Activated naive CD4-positive, alpha-beta T cell treated with anti-CD3 and anti-CD28 coated beads, Interleukin-2, amount 50 U/mL, for 16 hours (primary cell): Measurements from ENCODE around the gene GLMP.
A peak's percentile ranks its signal among the peaks of the same experiment; 100 is the strongest.

ENCODE experiments used
- DNase-seq: peaks from one replicate; pipeline ENCODE4 v3.0.0-alpha.2; 2020

The GLMP gene

DNA sequence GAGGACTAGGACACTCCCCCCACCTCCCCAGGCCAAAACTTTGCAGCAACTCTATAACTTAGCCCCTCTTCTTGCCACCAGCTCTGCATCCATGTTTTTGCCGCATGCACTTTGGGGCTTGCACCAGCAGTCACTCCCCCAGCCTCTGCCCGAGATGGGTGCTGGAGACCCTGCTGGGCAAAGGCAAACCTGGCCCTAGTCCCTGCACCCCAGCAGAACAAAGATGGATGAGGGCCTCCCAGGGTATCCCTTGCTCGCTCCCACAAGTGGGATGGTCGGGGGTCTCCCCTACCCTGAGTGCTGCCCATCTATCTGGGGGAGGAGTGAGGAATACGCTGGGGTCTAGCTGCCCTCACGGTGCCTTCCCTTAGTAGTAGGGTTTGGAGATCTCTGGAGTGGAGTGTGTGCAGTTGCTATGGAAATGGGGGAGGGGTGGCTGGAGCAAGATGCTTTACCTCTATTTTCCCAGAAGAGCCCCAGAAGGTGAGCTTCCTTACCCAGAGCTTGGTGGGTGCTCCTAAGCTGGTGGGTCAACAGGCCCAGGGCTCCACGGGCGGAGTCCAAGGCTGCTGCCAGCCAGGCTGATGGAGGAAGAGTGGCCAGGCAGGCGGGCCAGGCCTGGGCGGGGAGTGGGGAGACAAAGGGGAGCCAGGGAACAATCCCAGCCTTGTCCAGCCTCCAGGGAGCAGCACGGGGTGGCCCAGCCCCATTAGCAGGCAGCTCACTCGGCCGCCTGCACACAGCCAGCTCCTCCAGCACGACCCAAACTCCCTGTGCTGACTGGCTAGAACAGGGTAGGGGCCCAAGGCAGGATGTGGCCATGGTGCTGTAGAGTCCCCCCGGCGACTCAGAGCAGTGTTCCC lies 47.8 kb downstream of the GLMP start, which contains the start of gene PAQR6:
PAQR6 (minus strand) TSS at position 597 of the 863 bp plus-strand sequence. CDS start 1,325 bp downstream, outside the sequence.
- DNase-seq, result no peak

DNA sequence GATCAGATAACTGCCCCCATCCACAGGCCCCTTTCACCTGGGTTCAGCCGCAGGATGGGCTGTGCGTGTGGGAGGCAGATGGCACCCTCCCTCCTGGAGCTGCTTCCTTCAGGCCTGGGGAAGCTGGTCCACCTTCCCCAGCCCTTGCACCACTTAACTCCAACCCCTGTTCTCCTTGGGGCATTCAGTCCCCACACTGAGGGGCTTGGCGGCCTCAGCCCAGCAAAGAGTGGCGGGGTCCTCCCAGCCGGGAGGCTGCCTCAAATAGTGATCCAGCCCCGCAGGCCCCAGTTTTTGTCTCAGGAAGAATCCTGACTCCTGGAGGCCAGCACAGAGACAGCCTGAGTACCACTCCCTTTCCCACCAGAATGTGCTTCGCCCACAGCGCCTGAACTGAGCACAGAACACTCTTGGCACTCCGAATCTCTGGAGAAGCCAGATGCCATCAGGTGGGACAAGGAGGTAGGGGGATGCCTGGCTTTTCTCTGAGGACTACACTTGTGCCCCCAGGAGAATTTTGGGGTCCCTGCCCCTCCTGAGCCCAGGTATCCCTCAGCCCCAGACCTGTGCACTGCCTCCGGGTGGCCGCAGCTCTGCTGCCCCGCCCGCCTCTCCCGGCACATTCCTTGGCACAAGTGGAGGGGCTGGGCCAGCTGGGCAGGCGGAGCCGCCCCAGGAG lies 48.6 kb downstream of the GLMP start:
- DNase-seq, result no peak

GRCh38 chr1:156246241-156246780 lies 49.2 kb downstream of the GLMP start:
- DNase-seq, result no peak

DNA sequence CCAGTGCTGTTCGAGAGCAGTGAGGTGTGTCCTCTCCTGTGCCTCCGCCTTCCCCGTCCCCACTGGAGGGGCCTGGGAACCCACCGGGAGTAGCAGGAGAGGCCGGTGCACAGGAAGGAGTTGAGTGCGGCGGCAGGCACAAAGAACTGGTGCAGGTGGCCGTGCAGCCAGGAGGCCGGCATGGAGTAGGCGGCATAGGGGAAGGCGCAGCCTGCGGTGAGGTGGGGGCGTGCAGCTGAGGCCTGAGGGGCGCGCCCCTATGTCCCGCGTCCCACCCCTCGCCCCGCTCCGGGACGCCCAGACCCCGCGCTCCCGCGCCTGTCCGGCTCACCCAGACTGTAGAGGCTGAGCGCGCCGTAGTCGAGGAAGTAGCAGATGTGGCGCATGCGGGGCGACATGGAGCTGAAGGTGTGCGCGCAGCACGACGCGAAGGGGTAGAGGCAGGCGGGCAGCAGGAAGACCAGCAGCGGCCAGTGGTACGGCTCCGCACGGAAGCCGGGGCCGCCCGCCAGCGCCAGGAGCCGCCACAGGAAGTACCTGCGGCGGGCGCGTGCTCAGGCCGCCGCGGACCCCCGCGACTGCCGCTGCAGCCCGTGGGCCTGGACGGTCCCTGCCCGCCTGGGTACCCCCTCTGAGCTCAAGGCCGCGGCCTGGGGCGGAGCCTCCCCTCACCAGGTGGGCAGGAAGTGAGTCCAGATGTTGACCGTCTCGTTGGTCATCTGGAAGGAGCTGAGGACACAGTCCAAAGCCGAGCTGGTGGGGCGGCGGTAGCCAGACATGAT lies 49.8 kb downstream of the GLMP start:
- DNase-seq, result peak; percentile 44

DNA sequence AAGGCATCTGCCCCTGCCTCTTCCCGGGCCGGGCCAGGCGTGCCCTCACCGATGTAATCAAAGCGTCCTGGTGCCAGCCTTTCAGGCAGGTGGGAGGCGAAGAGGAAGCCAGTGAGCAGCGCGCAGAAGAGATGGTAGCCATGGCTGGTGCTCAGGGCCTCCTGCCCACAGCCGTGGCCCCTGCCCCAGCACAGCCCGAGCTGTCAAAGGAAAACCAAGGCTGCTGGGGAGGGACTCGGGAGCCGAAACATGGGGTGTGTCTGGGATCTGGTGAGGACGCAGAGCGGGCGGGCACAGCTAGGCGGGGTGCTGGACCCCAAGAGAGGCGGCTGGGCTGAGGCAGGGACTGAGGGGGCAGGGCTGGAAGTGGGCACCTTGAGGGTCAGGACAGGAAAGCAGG lies 50.8 kb downstream of the GLMP start:
- DNase-seq, result no peak

DNA sequence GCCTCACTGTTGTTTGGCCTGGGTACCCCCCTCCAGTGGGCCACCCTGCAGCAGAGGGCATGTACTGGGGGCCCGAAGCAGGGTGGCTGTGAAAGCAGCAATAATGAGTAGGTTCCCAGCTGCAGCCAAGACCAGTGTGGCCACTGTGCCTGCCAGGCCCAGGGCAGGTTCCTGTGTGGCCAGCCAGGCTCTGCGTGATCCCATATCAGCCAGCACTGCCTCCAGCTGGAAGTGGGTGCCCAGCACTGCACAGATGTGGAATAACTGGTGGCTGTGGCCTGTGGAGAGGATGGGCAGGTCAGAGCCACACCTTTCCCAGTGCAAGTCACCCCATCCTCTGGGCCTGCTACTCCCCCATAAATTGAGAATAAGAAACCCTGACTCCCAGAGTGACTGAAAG lies 51.4 kb downstream of the GLMP start:
- DNase-seq, result no peak

DNA sequence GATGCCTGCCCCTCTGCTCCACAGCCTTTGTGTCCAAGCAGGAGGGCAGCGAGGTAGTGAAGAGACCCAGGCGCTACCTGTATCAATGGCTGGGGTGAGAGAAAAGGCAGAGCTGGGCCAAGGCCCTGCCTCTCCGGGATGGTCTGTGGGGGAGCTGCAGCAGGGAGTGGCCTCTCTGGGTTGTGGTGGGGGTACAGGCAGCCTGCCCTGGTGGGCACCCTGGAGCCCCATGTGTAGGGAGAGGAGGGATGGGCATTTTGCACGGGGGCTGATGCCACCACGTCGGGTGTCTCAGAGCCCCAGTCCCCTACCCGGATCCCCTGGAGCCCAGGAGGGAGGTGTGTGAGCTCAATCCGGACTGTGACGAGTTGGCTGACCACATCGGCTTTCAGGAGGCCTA lies 52.7 kb downstream of the GLMP start:
- DNase-seq, result no peak
